Stomach smooth muscle (tissue), 2 donors: ENCODE measurements around the gene IL15.
"Not testable (repeated sequence)": the region's sequence is repeated elsewhere in the genome, so short reads cannot be mapped to it uniquely, and the experiment has no call there.

Experiments
- H3K27ac ChIP-seq: one replicate; pipeline ENCODE4 v1.7.0; 2013; ENCODE audit warnings: mild to moderate bottlenecking, low read length, inconsistent platforms
- H3K27me3 ChIP-seq, 2 donors: one replicate each; pipeline ENCODE4 v1.7.0; 2013; ENCODE audit warnings: low read length in 2 of 2; ENCODE audit not compliant: insufficient read depth in 2 of 2, control insufficient read depth in 1 of 2
- H3K36me3 ChIP-seq, 2 donors: one replicate each; pipeline ENCODE4 v1.7.0; 2013; ENCODE audit warnings: low read length in 2 of 2; ENCODE audit not compliant: control insufficient read depth in 2 of 2, insufficient read depth in 2 of 2
- H3K4me1 ChIP-seq: one replicate; pipeline ENCODE4 v1.7.0; 2013; ENCODE audit warnings: low read length; ENCODE audit not compliant: control insufficient read depth, insufficient read depth
- H3K4me3 ChIP-seq, 2 donors: one replicate each; pipeline ENCODE4 v1.7.0; 2013; ENCODE audit warnings: low read length in 2 of 2
- H3K9ac ChIP-seq, 2 donors: one replicate each; pipeline ENCODE4 v1.7.0; 2013; ENCODE audit warnings: low read length in 2 of 2, mild to moderate bottlenecking in 1 of 2
- H3K9me3 ChIP-seq, 2 donors: one replicate each; pipeline ENCODE4 v1.7.0; 2013; ENCODE audit warnings: low read length in 2 of 2; ENCODE audit not compliant: control insufficient read depth in 2 of 2
- donor health status: healthy.
- donor health status: Pancreatic carcinoma.

IL15 gene, protein sequence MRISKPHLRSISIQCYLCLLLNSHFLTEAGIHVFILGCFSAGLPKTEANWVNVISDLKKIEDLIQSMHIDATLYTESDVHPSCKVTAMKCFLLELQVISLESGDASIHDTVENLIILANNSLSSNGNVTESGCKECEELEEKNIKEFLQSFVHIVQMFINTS

DNA sequence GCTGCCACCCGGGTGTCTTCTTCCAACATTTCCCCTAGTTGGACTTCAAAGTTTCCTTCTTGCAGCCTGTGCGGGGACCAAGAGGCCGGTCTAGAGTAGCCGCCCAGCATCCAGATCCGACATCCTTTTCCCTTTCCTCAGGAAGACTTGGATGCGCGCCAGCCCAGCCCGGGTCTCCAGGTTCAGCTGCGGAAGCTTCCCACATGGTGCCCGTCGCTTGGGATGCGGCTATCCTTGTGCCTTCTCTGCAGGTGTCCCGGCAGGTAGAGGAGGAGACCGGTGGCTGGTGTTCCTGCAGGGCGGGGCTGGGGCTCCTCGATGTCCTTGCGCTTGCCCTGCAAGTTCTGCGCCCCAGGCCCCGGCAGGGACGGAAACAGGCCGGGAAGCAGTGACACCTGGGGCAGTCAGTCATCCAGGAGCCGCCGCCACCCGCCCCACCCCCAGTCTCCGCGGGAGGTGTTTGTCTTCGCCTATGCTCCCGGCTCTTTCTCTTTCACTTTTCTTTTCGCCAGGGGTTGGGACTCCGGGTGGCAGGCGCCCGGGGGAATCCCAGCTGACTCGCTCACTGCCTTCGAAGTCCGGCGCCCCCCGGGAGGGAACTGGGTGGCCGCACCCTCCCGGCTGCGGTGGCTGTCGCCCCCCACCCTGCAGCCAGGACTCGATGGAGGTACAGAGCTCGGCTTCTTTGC is at the start of gene IL15:
Gene IL15, plus strand, starts transcription at position 502 of the 689 bp plus-strand sequence. CDS start 82,882 bp downstream, outside the sequence.
- Histone ChIP-seq H3K9me3 (no peaks in the 10 kb centered on the region), H3K27me3 (no peaks in the 10 kb centered on the region), H3K4me1 (no peaks in the 10 kb centered on the region), H3K4me3 (peak within 1 kb of the TSS; percentile 88 to 92), H3K27ac (peak within 1 kb of the TSS; percentile 78), H3K9ac (peak within 1 kb of the TSS; percentile 80 to 86), H3K36me3 (no peaks in the 10 kb centered on the region)

DNA sequence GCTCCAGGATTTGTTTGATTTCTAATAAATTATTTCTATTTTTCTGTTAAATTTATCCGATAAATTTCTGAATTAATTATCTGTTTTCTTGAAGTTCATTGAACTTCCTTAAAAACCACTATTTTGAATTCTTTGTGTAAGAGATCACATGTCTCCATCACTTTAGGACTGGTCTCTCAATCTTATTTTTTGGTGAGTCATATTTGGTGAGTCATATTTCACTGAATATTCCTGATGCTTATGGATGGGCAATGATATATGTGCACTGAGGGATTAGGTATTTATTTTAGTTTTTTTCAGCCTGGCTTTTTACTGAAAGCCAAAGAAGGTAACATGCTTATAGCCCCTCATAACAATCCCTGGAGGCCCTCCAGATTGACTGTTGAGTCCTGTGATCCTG is 48.5 kb upstream of the IL15 start:
- peaks cover 0 to 2% of the 10 kb centered on the region in 2 donors for H3K9me3 ChIP-seq
- no peak overlapping the region for H3K9ac ChIP-seq
- H3K4me1 ChIP-seq, result no peaks in the 10 kb centered on the region
- no peaks in the 10 kb centered on the region for H3K36me3 ChIP-seq
- H3K27me3 ChIP-seq, result no peaks in the 10 kb centered on the region
- H3K27ac ChIP-seq, result no peak overlapping the region
- H3K4me3 ChIP-seq, result no peak overlapping the region

DNA sequence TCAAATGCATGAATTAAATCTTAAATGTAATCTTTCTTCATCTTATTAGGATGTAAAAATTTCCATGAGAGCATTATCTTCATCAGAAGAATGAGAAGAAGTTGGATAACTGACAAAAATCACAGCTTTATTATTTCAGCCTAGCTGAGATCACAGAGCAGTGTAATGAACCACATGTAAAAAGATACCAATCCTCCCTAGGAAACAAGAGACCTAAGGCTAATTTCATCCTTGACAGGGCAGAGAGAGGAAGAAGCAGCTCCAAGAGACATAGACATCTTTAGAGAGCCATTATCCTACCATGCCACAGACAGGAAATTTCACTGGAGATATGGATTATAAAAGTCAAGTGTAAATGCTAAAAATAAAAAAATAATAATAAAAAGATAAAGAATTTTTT is 40.9 kb upstream of the IL15 start:
- Histone ChIP-seq H3K4me3 (no peak overlapping the region), H3K9ac (no peak overlapping the region), H3K27ac (no peak overlapping the region), H3K4me1 (no peaks in the 10 kb centered on the region), H3K36me3 (no peaks in the 10 kb centered on the region), H3K27me3 (no peaks in the 10 kb centered on the region), H3K9me3 (no peaks in the 10 kb centered on the region)

DNA sequence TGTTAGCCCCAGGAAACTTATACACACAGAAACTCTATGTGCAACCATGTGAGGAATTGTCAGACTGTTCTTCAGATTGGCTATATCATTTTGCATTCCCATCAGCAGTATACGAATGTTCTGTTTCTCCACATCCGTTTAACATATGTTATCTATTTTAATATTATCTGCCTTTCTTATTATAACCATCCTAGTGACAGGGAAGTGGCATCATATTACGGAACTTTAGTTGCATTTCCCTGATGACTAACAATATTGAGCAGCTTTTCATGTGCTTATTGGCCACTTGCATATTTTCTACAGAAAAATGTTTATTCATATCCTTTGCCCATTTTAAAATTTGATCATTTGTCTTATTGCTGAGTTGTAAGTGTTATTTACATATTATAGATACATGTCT is 36.5 kb upstream of the IL15 start:
- Histone ChIP-seq H3K9me3 (no peaks in the 10 kb centered on the region), H3K9ac (no peak overlapping the region), H3K4me3 (no peak overlapping the region), H3K27ac (no peak overlapping the region), H3K4me1 (no peaks in the 10 kb centered on the region), H3K36me3 (no peaks in the 10 kb centered on the region), H3K27me3 (no peaks in the 10 kb centered on the region)

DNA sequence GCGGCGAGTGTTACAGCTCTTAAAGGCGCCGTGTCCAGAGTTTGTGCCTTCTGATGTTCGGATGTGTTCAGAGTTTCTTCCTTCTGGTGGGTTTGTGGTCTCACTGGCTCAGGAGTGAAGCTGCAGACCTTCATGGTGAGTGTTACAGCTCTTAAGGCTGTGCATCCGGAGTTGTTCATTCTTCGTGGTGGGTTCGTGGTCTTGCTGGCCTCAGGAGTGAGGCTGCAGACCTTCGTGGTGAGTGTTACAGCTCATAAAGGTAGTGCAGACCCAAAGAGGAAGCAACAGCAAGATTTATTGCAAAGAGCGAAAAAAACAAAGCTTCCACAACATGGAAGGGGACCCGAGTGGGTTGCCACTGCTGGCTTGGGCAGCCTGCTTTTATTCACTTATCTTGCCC is 31.7 kb upstream of the IL15 start:
- not testable (repeated sequence) for H3K9me3 ChIP-seq, H3K27me3 ChIP-seq, H3K9ac ChIP-seq, H3K4me1 ChIP-seq, H3K27ac ChIP-seq, H3K4me3 ChIP-seq, H3K36me3 ChIP-seq

DNA sequence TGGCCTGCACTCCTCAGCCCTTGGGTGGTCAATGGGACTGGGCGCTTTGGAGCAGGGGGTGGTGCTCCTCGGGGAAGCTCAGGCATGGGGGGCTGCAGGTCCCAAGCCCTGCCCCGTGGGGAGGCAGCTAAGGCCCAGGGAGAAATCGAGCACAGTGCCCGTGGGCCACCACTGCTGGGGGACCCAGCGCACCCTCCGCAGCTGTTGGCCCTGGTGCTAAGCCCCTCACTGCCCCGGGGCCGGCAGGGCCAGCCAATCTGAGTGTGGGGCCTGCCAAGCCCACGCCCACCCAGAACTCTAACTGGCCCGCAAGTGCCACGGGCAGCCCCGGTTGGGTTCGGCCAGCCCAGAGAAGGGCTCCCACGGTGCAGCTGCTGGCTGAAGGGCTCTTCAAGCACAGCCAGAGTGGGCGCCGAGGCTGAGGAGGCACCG is 30.9 kb upstream of the IL15 start:
- H3K4me3 ChIP-seq, result no peak overlapping the region
- no peak overlapping the region for H3K27ac ChIP-seq
- no peaks in the 10 kb centered on the region for H3K9me3 ChIP-seq
- H3K36me3 ChIP-seq, result no peaks in the 10 kb centered on the region
- no peaks in the 10 kb centered on the region for H3K27me3 ChIP-seq
- no peak overlapping the region for H3K9ac ChIP-seq
- no peaks in the 10 kb centered on the region for H3K4me1 ChIP-seq

DNA sequence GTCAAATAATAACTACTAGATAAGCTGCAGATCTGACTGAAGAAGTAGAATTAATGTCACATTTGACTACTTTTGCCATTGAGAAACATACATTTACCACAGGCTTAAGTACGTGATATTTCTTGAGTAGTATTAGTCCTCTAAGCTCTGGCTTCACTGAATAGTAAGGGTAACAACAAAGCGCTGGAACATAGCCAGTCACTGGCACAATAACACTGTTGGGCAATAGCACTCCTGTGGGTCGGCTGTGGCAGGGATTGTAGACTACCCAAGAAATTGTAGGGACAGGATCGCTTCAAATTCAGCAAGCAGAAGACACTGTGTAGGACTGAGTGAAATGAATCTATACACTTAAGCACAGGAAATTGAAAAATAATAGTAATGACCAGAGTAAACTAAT is 27.1 kb upstream of the IL15 start:
- no peaks in the 10 kb centered on the region for H3K9me3 ChIP-seq
- H3K9ac ChIP-seq, result no peak overlapping the region
- H3K4me1 ChIP-seq, result no peaks in the 10 kb centered on the region
- no peak overlapping the region for H3K27ac ChIP-seq
- H3K36me3 ChIP-seq, result no peaks in the 10 kb centered on the region
- H3K27me3 ChIP-seq, result no peaks in the 10 kb centered on the region
- H3K4me3 ChIP-seq, result no peak overlapping the region

DNA sequence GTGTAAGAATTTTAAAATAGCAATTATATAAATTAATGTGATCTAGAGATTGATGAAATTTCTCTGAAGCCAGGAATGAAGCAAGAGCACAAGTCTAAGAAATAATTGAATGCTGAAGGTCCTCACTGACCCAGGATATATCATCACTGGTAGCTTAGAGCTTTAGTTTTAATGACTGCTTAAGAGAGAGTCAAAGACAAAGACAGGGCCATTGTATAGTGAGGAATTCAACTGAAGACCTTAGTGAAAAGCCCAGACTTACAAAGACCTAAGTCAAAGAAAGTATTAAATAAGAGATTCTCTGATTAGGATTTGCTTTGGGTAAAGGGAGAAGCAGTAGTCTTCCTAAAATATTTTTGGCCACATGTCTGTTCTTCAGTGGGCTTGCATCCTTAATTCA is 26.0 kb upstream of the IL15 start:
- Histone ChIP-seq H3K9me3 (no peaks in the 10 kb centered on the region), H3K36me3 (no peaks in the 10 kb centered on the region), H3K27me3 (no peaks in the 10 kb centered on the region), H3K4me1 (no peaks in the 10 kb centered on the region), H3K9ac (no peak overlapping the region), H3K27ac (no peak overlapping the region), H3K4me3 (no peak overlapping the region)

DNA sequence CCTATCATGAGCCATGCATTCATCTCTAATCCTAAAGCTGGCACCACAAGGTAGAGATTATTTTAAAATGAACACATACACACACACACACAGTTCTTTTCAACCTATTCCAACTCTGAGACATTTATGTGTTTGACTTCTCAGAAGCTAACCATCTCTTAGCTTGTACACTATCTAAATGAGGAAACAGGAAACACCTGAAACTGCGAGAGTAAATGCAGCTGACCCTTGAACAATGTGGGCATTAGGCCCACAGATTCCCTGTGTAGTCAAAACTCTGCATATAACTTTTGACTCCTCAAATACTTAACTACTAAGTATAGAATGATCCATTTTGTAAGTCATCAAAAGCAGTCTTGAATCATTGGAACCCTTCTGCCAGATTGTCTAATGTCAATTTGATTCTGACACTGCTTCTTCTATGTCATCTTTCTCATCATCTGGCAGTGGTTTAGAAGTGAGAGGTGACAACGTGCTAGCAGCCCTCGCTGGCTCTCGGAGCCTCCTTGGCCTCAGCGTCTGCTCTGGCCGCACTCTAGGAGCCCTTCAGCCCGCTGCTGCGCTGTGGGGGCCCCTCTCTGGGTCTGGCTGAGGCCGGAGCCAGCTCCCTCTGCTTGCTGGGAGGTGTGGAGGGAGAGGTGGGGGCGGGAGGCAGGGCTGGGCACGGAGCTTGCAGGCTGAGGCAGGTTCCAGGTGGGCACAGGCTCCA is 21.4 kb upstream of the IL15 start:
- Histone ChIP-seq H3K36me3 (no peaks in the 10 kb centered on the region), H3K27ac (no peak overlapping the region), H3K9ac (no peak overlapping the region), H3K4me1 (no peaks in the 10 kb centered on the region), H3K4me3 (no peak overlapping the region), H3K27me3 (no peaks in the 10 kb centered on the region), H3K9me3 (no peaks in the 10 kb centered on the region)

DNA sequence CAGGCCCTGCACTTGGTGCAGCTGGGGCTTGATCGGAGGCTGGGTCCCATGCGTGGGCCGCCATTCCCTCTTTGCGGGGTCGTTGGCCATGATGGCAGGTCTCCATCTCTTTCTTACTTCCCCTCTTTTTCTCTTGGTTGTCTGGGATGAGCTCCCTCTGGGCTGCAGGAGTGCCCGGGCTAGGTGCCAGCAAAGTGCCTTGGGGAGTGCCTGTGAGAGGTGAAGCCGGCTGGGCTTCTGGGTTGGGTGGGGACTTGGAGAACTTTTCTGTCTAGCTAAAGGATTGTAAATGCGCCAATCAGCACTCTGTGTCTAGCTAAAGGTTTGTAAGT is 20.8 kb upstream of the IL15 start:
- H3K4me3 ChIP-seq, H3K27ac ChIP-seq, H3K4me1 ChIP-seq, H3K36me3 ChIP-seq, H3K9me3 ChIP-seq, H3K9ac ChIP-seq, H3K27me3 ChIP-seq: not testable (repeated sequence)

DNA sequence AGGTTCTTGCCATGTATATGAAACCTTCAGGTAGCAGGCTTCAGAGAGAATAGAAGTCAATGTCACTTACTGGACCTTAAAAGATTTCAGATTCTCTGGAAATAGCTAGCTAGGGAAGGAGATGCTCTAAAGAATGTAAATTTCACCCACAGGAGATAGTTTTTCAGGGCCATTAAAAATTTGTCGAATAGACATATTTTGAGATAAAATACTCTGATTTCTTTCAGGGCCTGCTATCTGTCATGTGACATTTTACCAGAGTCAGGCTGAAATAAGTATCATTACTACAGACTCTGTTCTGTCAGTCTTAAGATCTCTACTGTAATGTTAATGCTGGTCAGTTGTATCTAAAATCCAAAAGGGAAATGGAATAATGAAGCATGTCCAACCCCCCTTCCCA is 15.7 kb upstream of the IL15 start:
- Histone ChIP-seq H3K36me3 (no peaks in the 10 kb centered on the region), H3K9me3 (no peaks in the 10 kb centered on the region), H3K27ac (no peak overlapping the region), H3K9ac (no peak overlapping the region), H3K27me3 (no peaks in the 10 kb centered on the region), H3K4me1 (no peaks in the 10 kb centered on the region), H3K4me3 (no peak overlapping the region)
